PC-9 (cell line): Measurements from ENCODE around the gene TSC1. TPM values are rescaled to one million over a fixed set of nuclear protein-coding genes. Genes with fewer than 3 reads are reported as not detected.

Experiments
- BruUV-seq: library from RNA; stranded (reverse); fragments of 400-500 nt; replicated peaks from 2 replicates; lab custom pipeline; 2021; lab: Mats Ljungman, UMichigan
- CTCF ChIA-PET: fragments of 300-600 bp; sonication (Branson Sonifier 250); formaldehyde crosslinking; loops from one replicate; lab custom pipeline; 2022; ENCODE audit warnings: antibody characterized with exemption; lab: Charles Lee
- POLR2A ChIA-PET: fragments of 300-600 bp; sonication (Branson Sonifier 250); formaldehyde crosslinking; loops from one replicate; lab custom pipeline; 2022; ENCODE audit warnings: antibody characterized with exemption; ENCODE audit not compliant: unreplicated experiment; lab: Charles Lee
- DNase-seq, 2 experiments: peaks; one replicate each; pipeline versions ENCODE4 v3.0.0 to v3.0.0-alpha.2; 2015 to 2022; ENCODE audit warnings: mixed read lengths in 1 of 2
- H2AFZ ChIP-seq: fragments of 200-600 bp; sonication (generic); 2 replicates; pipeline ENCODE4 v1.8.1; 2017; ENCODE audit warnings: antibody characterized with exemption
- H3F3A ChIP-seq: fragments of 200-600 bp; sonication (generic); 2 replicates; pipeline ENCODE4 v1.8.1; 2017; ENCODE audit warnings: antibody characterized with exemption, mild to moderate bottlenecking, low read depth; ENCODE audit not compliant: insufficient read depth
- H3K27ac ChIP-seq: fragments of 200-600 bp; sonication (generic); 2 replicates; pipeline ENCODE4 v1.6.1; 2016; ENCODE audit warnings: mixed run types
- H3K27me3 ChIP-seq: fragments of 200-600 bp; sonication (generic); 2 replicates; pipeline ENCODE4 v1.6.1; 2016; ENCODE audit warnings: low read depth, mixed run types; ENCODE audit not compliant: insufficient read depth
- H3K36me3 ChIP-seq: fragments of 200-600 bp; sonication (generic); 2 replicates; pipeline ENCODE4 v1.6.1; 2016; ENCODE audit warnings: low read depth, mixed run types
- H3K4me1 ChIP-seq: fragments of 200-600 bp; sonication (generic); replicated peaks from 2 replicates; pipeline ENCODE4 v1.6.1; 2016; ENCODE audit warnings: mixed run types; ENCODE audit not compliant: insufficient read depth
- H3K4me2 ChIP-seq: fragments of 200-600 bp; sonication (generic); 2 replicates; pipeline ENCODE4 v1.6.1; 2017; ENCODE audit warnings: mixed run types
- H3K4me3 ChIP-seq: fragments of 200-600 bp; sonication (generic); 2 replicates; pipeline ENCODE4 v1.6.1; 2016; ENCODE audit warnings: mixed run types
- H3K79me2 ChIP-seq: fragments of 200-600 bp; sonication (generic); 2 replicates; pipeline ENCODE4 v1.6.1; 2017; ENCODE audit warnings: low read depth, mixed run types
- H3K9me2 ChIP-seq: fragments of 200-600 bp; sonication (generic); 2 replicates; pipeline ENCODE4 v1.8.1; 2017; ENCODE audit warnings: mild to moderate bottlenecking; ENCODE audit not compliant: insufficient read depth
- H3K9me3 ChIP-seq: fragments of 200-600 bp; sonication (generic); 2 replicates; pipeline ENCODE4 v1.8.1; 2016; ENCODE audit warnings: low read depth; ENCODE audit not compliant: insufficient read depth
- H4K20me1 ChIP-seq: fragments of 200-600 bp; sonication (generic); 2 replicates; pipeline ENCODE4 v1.8.1; 2017; ENCODE audit not compliant: insufficient read depth
- EZH2 ChIP-seq: fragments of 200-600 bp; sonication (generic); IDR thresholded peaks from 2 replicates; pipeline ENCODE4 v1.8.0; 2017; ENCODE audit warnings: antibody characterized with exemption, low read depth
- intact Hi-C: fragments of 100-400 bp; cut with micrococcal nuclease; formaldehyde crosslinking; loops from one replicate; pipeline ENCODE4 v1.10.0; 2022; ENCODE audit not compliant: unreplicated experiment
- total RNA-seq: library from RNA; stranded (reverse); gene quantifications from 2 replicates; pipeline ENCODE4 v1.2.3, GENCODE V29; 2021
- TF ChIP-seq, protein P1 (sequence below): fragments of 200-600 bp; sonication (generic); conservative IDR thresholded peaks from 2 replicates; pipeline ENCODE4 v1.6.1; 2017; ENCODE audit warnings: mixed run types, antibody characterized with exemption, mild to moderate bottlenecking, moderate library complexity

Gene TSC1
- total RNA-seq, 1 experiment from 2014 or later = 61.0 TPM

DNA sequence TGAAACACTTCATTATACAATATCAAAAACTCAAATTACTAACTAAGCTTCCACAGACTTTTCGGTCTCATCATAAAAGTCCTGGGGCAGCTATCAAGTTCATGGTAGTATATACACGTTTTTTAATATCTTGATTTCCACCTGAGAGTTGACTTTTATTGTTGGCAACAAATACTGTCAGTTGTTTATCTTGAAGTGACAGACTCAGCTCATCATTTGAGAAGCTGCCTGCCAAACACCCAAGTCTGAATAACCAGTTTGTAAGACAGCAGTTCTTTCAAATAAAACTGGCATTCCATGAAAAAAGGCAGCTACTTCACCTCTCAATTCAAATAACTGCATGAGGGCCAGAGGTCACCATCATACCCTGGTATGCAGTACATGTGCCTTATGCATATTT, 35.1 kb downstream of the TSC1 start:
- no peak overlapping the region for H3K4me3 ChIP-seq
- no peak overlapping the region for H3K27ac ChIP-seq
- no peaks in the 10 kb centered on the region for H3K79me2 ChIP-seq
- ChIA-PET CTCF (no interaction called here), POLR2A (no interaction called here)
- no peak overlapping the region for H2AFZ ChIP-seq
- H4K20me1 ChIP-seq = no peaks in the 10 kb centered on the region
- no peak for TF ChIP-seq EZH2
- TF ChIP-seq, protein P1, sequence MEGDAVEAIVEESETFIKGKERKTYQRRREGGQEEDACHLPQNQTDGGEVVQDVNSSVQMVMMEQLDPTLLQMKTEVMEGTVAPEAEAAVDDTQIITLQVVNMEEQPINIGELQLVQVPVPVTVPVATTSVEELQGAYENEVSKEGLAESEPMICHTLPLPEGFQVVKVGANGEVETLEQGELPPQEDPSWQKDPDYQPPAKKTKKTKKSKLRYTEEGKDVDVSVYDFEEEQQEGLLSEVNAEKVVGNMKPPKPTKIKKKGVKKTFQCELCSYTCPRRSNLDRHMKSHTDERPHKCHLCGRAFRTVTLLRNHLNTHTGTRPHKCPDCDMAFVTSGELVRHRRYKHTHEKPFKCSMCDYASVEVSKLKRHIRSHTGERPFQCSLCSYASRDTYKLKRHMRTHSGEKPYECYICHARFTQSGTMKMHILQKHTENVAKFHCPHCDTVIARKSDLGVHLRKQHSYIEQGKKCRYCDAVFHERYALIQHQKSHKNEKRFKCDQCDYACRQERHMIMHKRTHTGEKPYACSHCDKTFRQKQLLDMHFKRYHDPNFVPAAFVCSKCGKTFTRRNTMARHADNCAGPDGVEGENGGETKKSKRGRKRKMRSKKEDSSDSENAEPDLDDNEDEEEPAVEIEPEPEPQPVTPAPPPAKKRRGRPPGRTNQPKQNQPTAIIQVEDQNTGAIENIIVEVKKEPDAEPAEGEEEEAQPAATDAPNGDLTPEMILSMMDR = no peak
- no peak for DNase-seq
- no TSS peak for BruUV-seq
- H3K36me3 ChIP-seq = no peaks in the 10 kb centered on the region; the same call in 1 of the 2 replicates
- H3K4me2 ChIP-seq = no peak overlapping the region
- intact Hi-C loops = loop anchor here (10.0 kb wide), 2 partner anchors 245 to 495 kb away; partner anchors contain the start of genes CFAP77 and DDX31
- H3K27me3 ChIP-seq = no peaks in the 10 kb centered on the region
- H3K9me3 ChIP-seq = no peaks in the 10 kb centered on the region
- H3K4me1 ChIP-seq = no peaks in the 10 kb centered on the region
- no peaks in the 10 kb centered on the region for H3K9me2 ChIP-seq
- H3F3A ChIP-seq = no peaks in the 10 kb centered on the region

DNA sequence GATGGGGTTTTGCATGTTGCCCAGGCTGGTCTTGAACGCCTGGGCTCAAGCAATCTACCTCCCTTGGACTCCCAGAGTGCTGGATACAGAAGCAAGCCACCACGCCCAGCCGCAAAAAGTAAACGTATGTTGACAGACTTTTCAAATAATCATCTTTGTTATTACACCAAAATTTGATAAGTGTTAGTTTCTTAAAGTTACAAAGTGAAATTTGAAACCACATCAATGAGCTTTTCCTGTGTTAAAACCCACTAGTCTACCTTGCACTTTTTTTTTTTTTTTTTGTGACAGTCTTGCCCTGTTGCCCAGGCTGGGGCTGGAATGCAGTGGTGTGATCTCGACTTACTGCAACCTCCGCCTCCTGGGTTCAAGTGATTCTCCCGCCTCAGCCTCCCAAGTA, 35.8 kb downstream of the TSC1 start:
- Histone ChIP-seq H3K9me2 (no peaks in the 10 kb centered on the region), H3K4me1 (no peaks in the 10 kb centered on the region), H3K36me3 (no peaks in the 10 kb centered on the region; the same call in 1 of the 2 replicates), H3K27me3 (no peaks in the 10 kb centered on the region), H3K4me3 (no peak overlapping the region), H3F3A (no peaks in the 10 kb centered on the region), H3K79me2 (no peaks in the 10 kb centered on the region), H4K20me1 (no peaks in the 10 kb centered on the region), H3K9me3 (no peaks in the 10 kb centered on the region), H2AFZ (no peak overlapping the region), H3K4me2 (no peak overlapping the region), H3K27ac (no peak overlapping the region)
- POLR2A ChIA-PET = no interaction called here
- no peak for DNase-seq
- BruUV-seq = no TSS peak
- no peak for TF ChIP-seq EZH2
- TF ChIP-seq, protein P1 = no peak
- intact Hi-C loops = loop anchor here (10.0 kb wide), 2 partner anchors 244 to 494 kb away; partner anchors contain the start of genes CFAP77 and DDX31
- CTCF ChIA-PET = interaction anchor here (0.6 kb wide), 1 partner anchor 279 kb away, joined by 3 read pairs; no protein-coding TSS in a partner anchor

DNA sequence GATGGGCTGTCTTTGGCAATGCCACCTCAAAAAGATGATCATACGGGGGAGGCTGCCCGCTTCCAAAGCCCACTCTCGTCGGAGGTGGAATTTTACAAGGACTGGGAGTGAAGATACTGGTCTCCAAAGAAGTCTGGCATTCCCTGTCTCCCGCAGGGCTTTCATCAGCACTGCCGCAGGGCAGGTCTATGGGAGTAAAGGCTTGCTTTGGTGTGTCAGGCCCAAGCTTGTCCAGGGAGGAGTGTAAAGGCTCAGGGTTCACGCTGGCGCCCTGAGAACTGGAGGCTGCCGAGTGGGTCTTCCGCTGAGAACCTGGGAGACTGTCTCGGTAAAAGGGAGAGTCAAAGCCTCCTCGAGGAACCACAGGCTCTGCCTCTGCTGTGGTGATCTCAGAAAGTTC, 38.7 kb downstream of the TSC1 start:
- no peaks in the 10 kb centered on the region for H3F3A ChIP-seq
- no peak overlapping the region for H3K27ac ChIP-seq
- intact Hi-C loops = loop anchor here (10.0 kb wide), 2 partner anchors 241 to 491 kb away; partner anchors contain the start of genes CFAP77 and DDX31
- H3K36me3 ChIP-seq = peaks cover 3% of the 10 kb centered on the region; the same call in 1 of the 2 replicates
- peaks cover 12% of the 10 kb centered on the region; the same call in 1 of the 2 replicates for H4K20me1 ChIP-seq
- H3K9me3 ChIP-seq = no peaks in the 10 kb centered on the region
- H3K4me1 ChIP-seq = no peaks in the 10 kb centered on the region
- H3K27me3 ChIP-seq = no peaks in the 10 kb centered on the region
- ChIA-PET POLR2A (interaction anchor here (0.5 kb wide), 1 partner anchor 170 kb away, joined by 3 read pairs; no protein-coding TSS in a partner anchor), CTCF (no interaction called here)
- H3K4me2 ChIP-seq = no peak overlapping the region
- no peak overlapping the region for H2AFZ ChIP-seq
- no peak for DNase-seq
- no TSS peak for BruUV-seq
- no peak overlapping the region for H3K4me3 ChIP-seq
- H3K79me2 ChIP-seq = no peaks in the 10 kb centered on the region
- no peak for TF ChIP-seq EZH2
- TF ChIP-seq, protein P1 = no peak
- H3K9me2 ChIP-seq = no peaks in the 10 kb centered on the region
